Measurements from ENCODE around the gene GPHA2. TPM values are rescaled to one million over a fixed set of nuclear protein-coding genes. Genes with fewer than 3 reads are reported as not detected.
A peak's percentile ranks its signal among the peaks of the same experiment; 100 is the strongest.

GPHA2 gene
- total RNA-seq, 1 donor from 2014 or later = not detected

DNA sequence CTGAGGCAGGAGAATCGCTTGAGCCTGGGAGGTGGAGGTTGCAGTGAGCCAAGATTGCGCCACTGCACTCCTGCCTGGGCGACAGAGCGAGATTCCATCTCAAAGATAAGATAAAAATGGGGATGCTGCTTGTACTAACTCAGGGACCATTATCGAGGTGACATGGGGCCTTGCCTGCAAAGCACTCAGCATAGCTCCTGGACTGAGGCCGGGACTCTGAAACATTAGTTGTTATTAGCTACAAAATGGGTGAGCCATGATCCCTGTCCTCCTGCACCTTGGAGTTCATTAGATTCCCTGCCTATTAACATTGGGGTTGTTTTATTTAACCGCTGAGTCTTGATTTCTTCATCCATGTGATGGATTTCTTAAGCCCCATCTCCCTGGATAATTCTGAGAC, 6.1 kb downstream of the GPHA2 start:
- no peak for ATAC-seq

DNA sequence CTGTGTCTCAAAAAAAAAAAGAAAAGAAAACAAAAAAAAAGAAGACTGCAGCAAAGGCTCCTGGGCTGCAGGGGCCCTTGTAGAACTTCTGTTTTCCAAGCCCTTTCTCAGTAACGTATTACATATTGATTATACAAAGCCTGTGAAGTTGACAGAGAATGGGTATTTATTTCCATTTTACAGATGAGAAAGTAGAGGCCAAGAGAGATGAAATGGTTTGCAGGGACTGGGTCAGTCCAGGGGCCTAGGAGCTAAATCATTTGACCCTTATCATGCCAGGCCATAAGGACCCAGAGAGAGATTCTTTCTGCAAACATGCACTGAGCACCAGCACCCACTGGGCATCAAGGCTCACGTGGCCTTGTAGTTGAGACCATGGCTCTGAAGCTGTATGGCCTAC, 6.7 kb downstream of the GPHA2 start:
- no peak for ATAC-seq

DNA sequence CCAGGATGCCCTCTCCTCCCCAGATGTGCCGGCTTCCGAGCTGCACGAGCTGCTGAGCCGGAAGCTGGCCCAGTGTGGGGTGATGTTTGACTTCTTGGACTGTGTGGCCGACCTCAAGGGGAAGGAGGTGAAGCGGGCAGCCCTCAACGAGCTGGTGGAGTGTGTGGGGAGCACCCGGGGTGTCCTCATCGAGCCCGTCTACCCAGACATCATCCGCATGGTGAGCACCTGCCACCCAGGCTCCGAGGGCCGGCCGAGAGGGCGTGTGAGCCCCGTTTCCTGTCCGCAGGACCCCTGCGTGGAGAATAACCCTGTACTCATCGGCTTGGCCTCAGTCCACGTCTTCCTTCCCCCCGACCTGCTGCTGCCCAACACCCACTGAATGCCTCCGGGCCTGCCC, 9.0 kb downstream of the GPHA2 start:
- ATAC-seq = no peak

DNA sequence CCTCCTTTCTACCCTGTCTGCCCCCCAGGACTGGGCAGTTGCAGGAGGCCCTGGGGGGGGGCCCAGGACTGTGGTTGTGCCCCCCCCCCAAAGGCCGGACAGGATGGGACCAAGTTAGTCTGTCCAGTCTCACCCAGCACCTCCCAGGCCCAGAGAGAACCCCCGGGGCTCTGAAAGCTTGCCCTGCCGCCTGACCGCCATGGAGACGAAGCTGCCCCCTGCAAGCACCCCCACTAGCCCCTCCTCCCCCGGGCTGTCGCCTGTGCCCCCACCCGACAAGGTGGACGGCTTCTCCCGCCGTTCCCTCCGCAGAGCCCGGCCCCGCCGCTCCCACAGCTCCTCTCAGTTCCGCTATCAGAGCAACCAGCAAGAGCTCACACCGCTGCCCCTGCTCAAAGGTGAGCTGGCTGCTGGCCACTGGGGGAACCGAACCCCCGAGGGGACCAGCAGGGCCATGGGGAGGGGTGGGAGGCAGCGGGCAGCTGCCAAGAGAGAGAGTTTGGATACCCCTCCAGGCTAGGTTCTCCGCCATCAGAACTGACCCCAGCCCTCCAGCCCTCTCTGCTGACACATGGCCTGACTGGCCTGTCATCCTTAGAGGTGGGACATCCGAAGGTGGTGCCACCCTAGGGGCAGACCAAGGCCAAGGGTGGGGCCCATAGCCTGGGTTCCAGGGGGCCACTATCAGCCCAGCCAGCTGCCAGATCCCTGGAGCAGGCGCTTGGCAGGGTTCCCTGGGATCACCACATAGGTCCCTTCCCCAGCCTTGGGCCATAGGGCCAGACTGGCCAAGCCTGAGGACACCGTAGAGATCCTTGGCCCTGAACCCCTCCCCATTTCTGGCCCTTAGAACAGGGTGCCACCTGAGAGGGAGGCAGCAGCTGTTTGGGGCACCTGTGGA, 9.9 kb downstream of the GPHA2 start:
- no peak for ATAC-seq

DNA sequence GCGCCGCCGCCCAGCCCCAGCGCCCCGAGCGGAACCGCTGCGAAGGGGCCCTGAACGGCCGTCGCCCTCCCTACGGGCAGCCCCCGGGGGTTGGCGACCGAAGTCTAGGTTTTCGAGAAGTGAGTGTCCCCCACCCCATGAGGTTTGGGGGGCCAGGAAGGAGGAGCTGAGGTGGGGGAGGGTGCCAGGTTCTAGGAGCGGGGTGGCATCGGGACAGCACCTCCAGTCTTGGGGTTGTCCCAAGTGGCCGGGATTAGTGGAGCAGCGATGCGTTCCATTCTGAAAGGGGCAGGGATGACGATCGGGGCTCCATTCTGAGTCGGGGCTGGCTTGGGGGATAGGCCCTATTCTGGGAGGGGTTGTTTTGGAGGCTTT, 10.8 kb downstream of the GPHA2 start:
- peak; percentile 15 for ATAC-seq

DNA sequence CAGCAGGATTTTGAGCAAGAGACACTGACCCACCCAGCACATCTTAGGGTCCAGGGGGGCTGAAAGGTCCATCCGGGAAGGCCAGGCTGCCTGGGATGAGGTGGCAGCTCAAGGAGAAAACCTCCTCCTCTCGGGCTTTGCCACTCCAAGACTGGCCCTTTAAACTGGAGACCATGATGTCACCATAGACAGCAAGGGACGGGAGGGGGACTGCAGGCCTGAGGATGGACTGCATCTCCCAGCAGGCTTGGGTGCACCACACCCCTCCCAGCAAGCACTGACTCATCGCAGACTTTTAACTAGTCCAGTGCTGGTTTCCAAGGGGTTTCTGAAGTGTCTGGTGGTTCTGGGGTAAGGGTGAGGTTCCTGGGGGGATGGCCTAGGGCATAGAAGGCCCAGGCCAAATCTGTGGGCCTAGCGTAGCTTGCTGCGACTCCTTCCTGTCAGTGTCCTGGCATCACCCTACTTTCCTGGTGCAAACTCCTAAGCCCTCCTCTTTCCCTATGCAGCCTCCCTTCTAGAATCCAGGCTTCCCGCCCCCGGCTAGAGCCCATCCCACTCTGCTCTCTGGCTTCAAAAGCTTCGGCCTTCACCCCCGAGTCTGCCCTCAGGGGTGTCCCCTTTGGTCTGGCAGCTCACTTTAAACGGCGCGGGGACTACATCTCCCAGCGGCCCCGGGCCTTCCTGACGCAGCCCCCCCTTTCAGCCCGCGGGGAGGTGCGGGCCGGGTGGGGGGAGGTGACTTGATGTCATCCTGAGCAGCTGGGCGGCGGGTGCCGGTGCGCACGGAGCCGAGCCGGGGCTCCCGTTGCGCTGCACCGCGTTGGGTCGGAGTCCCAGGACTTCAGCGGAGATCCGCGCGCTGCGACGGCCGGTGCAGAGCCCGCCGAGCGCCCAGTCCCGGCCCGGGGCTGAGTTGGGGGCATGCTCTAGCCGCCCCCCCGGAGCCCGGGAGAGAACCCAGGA, 11.5 kb downstream of the GPHA2 start, which contains the start of gene PPP2R5B:
Gene PPP2R5B (plus strand): TSS at position 746 of the 966 bp plus-strand sequence. CDS start 1,046 bp downstream, outside the sequence.
- peak; percentile 94 for ATAC-seq

DNA sequence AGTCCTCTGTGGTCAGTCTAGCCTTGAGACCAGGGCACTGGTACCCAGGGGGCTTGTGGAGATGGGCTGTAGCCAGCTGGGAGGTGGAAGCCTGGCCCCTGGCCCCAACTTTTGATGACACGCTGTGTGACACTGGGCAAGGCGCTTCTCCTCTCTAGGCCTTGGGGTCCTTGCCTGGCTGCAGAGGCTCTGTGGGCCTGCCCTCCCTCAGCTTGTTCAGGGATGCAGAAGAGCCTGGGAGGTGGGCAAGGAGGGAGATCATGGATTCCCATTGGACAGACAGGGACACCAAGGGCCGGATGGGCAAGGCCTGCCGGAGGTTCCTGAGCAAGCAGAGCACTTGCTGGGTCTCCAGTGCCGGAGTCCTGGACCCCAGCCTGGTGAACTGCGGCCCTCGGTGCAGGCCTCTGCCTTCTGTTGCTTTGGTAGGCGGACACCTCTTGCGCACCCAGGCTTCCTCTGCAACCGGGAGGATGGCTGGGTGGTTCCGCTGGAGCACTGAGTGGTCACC, 12.5 kb downstream of the GPHA2 start:
- ATAC-seq = no peak

DNA sequence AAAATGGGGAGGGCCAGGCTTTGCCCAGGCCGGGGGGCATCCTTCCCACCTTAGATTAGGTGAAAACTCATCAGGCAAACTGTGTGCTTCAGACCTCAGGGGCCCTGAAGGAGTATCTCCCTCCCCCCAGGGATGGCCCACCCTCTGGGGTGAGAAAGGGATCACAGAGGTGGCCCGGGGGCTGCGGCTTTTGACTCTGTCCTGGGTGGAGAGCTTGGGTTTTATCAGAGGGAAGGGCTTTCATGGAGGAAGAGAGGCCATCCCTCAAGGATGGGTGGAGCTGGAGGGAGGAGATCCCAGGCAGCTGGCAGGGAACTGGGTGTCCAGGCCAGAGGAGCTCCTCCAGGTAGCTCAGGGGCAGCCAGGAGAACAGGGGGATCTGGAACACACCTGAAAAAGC, 14.3 kb downstream of the GPHA2 start:
- ATAC-seq = no peak

DNA sequence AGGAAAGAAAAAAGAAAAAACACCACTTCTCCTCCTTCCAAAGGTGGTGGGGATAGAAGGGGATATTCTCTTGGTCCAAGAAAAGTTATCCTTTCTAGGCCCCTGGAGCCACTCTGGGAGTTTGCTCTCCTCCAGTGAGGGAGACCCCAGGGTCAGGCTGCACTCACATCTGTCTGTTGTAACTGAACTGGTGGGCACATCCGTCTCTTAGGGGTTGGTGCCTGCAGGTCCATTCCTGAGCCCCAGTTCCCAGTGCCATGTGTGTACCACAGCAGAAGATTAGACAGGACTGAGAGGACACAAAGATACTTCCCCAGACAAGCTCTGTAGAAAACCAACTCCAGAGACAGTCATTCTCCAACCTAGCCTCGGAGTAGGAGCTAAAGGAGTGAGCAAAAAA, 15.6 kb downstream of the GPHA2 start:
- no peak for ATAC-seq

DNA sequence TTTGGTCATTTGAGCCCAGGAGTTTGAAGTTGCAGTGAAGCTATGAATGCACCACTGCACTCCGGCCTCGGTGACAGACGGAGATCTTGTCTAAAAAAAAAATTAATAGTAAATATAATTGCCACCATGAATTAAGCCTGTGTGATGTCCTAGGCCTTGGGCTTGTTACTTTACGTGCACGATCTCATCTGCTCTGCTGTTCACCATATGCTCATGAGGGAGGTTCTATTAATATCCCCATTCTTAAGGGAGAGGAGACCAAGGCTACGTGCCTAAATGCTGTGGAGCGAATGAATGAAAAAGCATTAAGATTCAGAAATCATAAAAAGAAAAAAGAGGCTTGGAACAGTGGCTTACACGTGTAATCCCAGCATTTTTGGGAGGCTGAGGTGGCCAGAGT, 16.1 kb downstream of the GPHA2 start:
- no peak for ATAC-seq

DNA sequence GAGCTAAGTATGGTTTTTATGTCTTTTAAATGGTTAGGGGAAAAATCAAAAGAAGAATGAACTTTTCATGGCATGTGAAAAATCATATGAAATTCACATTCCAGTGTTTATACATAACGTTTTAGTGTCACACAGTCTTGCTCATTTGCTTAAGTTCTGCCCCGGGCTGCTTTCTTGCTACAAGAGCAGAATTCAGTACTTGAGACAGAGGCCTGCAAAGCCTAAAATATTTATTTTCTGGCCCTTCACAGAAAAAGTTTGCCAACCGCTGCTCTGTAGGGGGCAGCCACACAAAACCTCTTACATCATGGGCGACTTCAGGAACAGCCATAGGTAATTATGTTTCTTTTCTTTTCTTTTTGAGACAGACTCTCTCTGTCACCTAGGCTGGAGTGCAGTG, 17.7 kb downstream of the GPHA2 start:
- no peak for ATAC-seq

DNA sequence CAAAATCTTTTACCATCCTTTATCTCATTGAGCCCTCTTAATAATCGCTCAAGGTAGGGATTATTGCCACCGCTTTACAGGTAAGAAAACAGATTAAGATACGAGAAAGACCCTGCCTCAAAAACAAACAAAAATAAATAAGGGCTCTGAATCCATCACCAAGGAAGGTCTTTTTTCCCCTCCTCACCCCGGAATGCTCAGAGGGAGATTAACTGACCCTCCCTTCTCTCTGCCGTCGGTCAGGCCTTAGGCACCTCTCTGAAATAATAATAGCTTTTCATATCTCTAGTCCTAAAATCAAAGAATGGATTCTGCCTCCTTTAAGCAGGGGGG, 18.1 kb downstream of the GPHA2 start:
- ATAC-seq = no peak

DNA sequence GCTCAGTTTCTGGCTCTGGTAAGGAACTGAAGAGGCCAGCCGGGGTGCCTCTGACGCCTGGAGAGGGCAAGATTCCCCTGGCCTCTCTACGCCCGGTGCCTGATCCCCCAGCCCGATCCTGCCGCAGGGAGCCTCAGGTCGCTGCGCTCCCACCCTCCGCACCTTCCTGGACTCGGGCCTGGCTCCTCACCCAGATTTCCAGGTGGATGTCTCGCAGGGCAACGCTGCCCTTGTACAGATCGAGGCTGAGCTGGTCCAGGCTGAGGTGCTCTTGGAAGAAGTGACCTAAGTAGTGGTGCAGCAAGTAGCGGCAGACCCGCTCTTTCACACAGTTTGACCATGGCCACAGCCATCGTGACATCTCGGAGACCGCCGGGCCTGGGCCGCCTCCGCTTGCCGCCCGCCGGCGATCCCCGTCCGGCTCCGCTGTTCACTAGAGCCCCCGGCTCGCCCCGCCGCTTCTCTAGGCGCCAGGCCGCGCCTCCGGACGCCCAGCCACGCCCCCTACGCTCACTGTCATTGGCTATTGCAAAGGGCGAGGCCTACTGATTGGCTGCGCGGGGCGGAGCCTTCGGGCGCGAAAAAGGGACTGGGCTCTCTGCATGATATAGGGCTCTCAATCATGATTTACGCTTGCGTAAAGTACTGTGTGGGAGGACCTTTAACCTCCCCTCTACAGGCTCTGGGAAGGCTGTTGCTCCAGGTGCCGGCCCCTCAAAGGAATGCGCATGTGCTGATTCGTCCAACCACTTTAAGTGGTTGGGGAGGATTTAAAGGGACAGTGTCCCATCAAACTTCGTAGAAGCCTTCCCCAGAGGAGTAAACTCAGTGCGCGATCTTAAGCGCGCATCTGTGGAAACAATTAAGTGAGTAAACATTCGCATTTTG, 18.7 kb downstream of the GPHA2 start, which contains the start of gene ATG2A:
Gene ATG2A (minus strand): TSS at position 435 of the 888 bp plus-strand sequence. CDS start 74 bp downstream, at position 361.
- ATAC-seq = peak; percentile 98

DNA sequence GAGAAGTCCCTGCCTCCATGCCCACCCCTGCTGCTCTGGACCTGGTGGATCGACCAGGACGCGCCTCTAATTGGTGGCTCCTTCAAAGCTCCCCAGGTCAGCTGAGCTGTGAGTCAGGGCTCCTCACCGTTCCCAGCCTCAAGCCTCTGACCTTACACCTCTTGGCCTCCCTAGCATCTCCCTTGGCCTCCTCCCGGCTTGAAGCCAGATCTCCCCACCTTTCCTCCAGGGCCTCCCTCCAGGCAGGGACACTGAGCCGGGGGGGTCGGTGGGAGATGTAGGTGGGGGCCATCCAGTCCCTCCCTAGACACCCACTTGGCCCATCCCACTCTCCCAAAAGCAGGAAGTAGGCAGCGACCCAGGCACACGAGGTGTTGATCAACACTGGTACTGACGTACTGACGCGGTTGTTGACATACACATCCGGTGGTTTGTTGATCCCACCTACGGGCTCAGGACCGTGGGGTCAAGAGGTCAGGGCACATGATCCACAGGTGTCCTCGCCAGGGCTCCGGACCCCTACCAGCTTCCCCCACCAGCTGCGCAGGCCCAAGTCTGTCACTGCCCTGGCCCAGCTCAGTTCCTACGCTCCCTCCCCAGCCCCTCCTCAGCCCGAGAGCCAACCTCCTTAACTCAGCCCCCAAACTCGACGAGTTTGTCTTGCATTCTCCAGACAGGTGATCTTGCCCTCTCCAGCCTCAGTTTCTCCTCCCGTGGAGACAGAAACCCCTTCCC, 19.5 kb downstream of the GPHA2 start:
- peak; percentile 17 for ATAC-seq

DNA sequence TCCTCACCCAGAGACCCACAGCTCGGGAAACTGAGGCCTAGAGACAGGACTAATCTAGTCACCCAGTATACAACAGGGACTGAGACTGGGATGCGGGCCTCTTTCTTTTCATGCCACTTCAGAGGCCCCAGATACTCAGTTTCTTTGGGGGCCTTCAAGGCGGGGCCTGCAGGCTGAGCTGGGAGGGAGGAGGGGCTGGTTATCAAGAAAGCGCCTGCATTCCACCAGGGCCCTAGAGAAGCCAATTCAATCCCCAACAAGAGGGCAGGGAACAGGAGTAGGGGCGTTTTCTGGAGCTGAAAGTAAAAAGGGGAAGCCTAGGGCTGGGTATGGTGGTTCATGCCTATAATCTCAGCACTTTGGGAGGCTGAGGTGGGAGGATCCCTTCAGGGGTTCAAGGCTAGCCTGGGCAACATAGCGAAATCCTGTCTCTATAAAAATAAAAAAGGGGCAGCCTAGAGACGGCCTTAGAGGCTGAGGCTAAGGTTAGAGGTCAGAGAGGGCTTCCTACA, 20.3 kb downstream of the GPHA2 start:
- ATAC-seq = no peak

DNA sequence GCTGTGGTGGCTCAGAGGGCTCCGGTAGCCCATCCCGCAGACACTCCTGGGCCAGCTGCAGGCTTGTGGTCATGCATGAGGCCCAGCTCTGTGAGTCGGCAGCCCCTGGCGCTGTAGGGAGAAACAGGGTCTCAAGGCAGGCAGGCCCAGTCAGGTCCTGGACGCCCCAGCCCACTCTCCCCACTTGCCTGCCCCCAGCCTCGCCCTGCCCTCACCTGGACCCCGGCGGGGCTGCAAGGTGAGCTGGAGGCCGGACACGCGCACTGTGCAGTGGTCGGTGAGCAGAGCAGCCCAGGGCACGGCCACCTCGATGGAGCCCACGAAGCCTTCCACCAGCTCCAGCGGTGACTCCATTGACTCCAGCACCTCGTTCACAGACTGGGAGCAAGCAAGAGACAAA, 21.6 kb downstream of the GPHA2 start:
- no peak for ATAC-seq

DNA sequence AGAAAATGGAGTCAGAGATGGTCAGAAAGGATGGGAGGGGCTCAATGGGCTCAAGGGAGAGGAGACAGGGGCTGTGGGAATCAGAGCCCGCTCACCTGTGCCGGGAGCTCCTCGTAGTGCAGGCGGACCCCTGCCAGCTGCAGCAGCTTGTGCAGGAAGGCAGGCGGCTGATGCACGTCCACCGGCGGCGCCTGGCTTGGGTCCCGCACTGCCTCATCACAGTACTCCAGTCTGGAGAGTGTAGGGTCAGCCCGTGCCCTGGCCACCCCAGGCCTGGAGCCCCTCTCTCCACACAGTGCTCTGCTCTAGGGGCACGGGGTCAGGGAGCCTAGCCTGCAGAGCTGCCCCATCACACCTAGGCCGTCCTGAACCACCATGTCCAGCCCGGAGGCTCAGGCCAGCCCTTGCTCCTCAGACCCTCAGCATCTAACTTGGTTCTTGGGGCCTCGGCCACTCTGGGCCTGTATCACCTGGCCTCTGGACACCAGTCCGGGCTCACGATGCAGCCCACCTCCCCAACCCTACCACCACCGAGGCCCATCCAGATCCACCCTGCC, 22.4 kb downstream of the GPHA2 start:
- no peak for ATAC-seq

DNA sequence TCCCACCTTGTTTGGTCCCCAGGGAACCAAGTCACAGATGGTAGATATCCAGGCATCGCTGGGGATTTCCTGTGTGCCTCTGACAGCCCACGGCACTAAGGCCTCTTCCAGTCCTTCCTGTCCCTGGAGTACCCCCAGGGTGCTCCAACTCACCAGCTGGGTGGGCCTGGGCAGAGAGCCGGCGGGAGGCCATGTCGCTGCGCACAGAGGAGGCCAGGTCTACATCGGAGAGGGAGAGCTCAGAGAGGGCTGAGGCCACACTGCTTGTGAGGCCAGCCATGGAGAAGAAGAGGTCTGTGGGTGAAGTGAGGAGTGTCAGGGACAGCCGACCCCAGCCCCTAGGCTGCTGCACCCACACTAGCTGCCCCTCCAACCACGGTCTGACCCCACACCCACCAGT, 24.0 kb downstream of the GPHA2 start:
- no peak for ATAC-seq

DNA sequence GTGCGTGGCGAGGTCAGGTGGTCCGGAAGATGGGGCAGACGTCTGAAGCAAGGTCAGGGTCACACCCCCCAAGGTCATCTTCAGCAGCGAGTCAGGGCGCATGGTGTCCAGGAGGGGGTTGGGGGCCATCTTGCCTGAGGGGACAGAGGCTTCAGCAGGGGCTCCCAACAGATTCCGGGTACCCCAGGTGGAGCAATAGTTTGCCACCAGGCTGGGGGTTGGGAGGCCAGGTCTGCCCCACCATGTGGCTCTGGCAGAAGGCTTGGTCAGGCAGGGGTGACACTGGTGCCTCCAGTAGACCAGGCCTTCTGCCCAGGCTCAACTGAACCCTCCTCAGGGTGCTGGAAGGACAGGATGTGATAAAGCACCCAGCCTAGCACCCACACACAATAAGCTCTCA, 24.6 kb downstream of the GPHA2 start:
- ATAC-seq = no peak

DNA sequence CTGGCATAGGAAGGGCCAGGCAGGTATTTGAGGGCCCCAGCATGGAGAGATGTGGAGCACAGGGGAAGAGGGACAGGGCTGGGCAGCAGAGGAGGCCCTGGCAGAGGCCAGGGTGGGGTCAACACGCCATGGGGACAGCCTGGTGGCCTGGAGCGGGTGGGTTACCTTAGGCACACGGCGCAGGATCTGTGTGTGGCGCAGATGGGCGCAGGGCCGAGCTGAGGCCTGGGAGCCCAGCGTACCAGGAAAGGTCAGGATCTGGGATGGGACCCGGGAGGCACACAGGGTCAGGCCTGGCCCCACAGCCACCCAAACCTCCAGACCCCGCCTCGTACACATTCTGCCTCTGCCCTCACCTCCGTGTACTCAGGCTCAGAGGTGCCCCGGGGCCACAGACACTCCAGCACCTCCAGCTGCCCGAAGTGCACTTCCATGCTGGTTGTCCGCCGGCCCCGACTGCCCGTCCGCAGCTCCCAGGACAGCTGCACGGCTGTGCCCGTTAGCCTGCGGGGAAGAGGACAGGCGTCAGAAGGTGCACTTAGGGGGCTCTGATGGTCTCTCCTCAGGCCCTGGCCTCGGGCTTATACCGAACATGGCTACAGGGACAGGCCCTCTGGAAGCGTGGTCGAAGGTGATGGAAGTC, 25.1 kb downstream of the GPHA2 start:
- ATAC-seq = no peak

Data from esophagus mucosa (tissue), 1 donor.